C4-2B (cell line): ENCODE results near the gene RAB11FIP4.

ENCODE experiments used
- CTCF ChIP-seq: fragments of 450-650 bp; conservative IDR thresholded peaks from 2 replicates; pipeline ENCODE4 v1.5.1; 2017; ENCODE audit warnings: mild to moderate bottlenecking
- ZFX ChIP-seq: fragments of 450-650 bp; IDR thresholded peaks from 2 replicates; pipeline ENCODE4 v1.6.1; 2017

- TF ChIP-seq CTCF = no peak
- TF ChIP-seq ZFX = no peak
These were observed 66.1 kb downstream of the RAB11FIP4 start for GRCh38 chr17:31457391-31458234.
